HepG2 (cell line): Measurements from ENCODE around the gene POPDC2. TPM values are rescaled to one million over a fixed set of nuclear protein-coding genes. Genes with fewer than 3 reads are reported as not detected.

Source experiments
- ATAC-seq: fragments of 200-7000 bp; cut with Tn5 transposase; 3 replicates; pipeline ENCODE4 v1.9.1; 2020; ENCODE audit warnings: mild to moderate bottlenecking, moderate library complexity
- BruUV-seq: library from RNA; stranded (reverse); fragments of 400-500 nt; replicated peaks from 2 replicates; lab custom pipeline; 2021; lab: Mats Ljungman, UMichigan
- CTCF ChIA-PET: fragments of 300-600 bp; formaldehyde crosslinking; extraction: SDS; loops from one replicate; lab custom pipeline; 2021; ENCODE audit warnings: low total read pairs, inconsistent platforms, low intra/inter-chr PET ratio; lab: Yijun Ruan, JAX
- POLR2A ChIA-PET: fragments of 350-600 bp; sonication (Branson Sonifier 250); formaldehyde crosslinking; loops from one replicate; lab custom pipeline; 2020; ENCODE audit warnings: antibody characterized with exemption, inconsistent platforms; lab: Yijun Ruan, JAX
- DNase-seq: peaks from one replicate; pipeline ENCODE4 v3.0.0-alpha.2; 2015; ENCODE audit warnings: low spot score
- FAIRE-seq: peaks from 3 replicates; lab custom pipeline; 2011; peaks lifted over from hg19 to GRCh38; lab: Jason Lieb, UNC
- H2AFZ ChIP-seq: one replicate; pipeline ENCODE4 v1.6.1; 2011; ENCODE audit warnings: low read length, inconsistent platforms
- H3K27ac ChIP-seq: fragments of 300-600 bp; 3 replicates; pipeline ENCODE4 v1.8.0; 2011; ENCODE audit warnings: mixed run types, mild to moderate bottlenecking, mixed read lengths, low read length, inconsistent platforms; ENCODE audit not compliant: insufficient read depth; ENCODE audit errors: extremely low read length
- H3K27me3 ChIP-seq, 2 experiments: fragments of 200-600 bp in 1 of 2; 2 replicates in 1 of 2; 3 replicates in 1 of 2; pipeline versions ENCODE4 v1.6.0 to v1.8.0; 2011; ENCODE audit warnings: low read length in 2 of 2, mild to moderate bottlenecking in 2 of 2, moderate library complexity in 2 of 2, inconsistent platforms in 1 of 2; ENCODE audit not compliant: insufficient read depth in 2 of 2, control insufficient read depth in 1 of 2
- H3K36me3 ChIP-seq, 2 experiments: fragments of 200-600 bp in 1 of 2; replicated peaks in 1 of 2; 2 replicates in 1 of 2; 3 replicates in 1 of 2; pipeline versions ENCODE4 v1.5.1 to v1.8.0; 2011; ENCODE audit warnings: low read length in 2 of 2, inconsistent platforms in 1 of 2; ENCODE audit not compliant: insufficient read depth in 2 of 2, control insufficient read depth in 1 of 2
- H3K4me1 ChIP-seq: 2 replicates; pipeline ENCODE4 v1.5.1; 2012; ENCODE audit warnings: low read length, inconsistent platforms; ENCODE audit not compliant: insufficient read depth
- H3K4me2 ChIP-seq: 2 replicates; pipeline ENCODE4 v1.6.0; 2011; ENCODE audit warnings: low read depth, low read length, inconsistent platforms
- H3K4me3 ChIP-seq, 3 experiments: fragments of 200-600 bp in 1 of 3; sonication (generic), shearing (Covaris generic) in 1 of 3; replicated peaks in 1 of 3; 2 replicates each; pipeline ENCODE4 v1.5.1; 2011 to 2016; ENCODE audit warnings: low read length in 3 of 3, inconsistent platforms in 2 of 3, low read depth in 2 of 3, mild to moderate bottlenecking in 2 of 3, control low read depth in 1 of 3, mixed read lengths in 1 of 3; ENCODE audit not compliant: insufficient read depth in 1 of 3
- H3K79me2 ChIP-seq: one replicate; pipeline ENCODE4 v1.6.1; 2011; ENCODE audit warnings: low read length, inconsistent platforms; ENCODE audit not compliant: insufficient read depth
- H3K9ac ChIP-seq: 2 replicates; pipeline ENCODE4 v1.6.0; 2011; ENCODE audit warnings: mild to moderate bottlenecking, low read depth, low read length, inconsistent platforms; ENCODE audit not compliant: insufficient read depth
- H3K9me3 ChIP-seq: 2 replicates; pipeline ENCODE4 v1.5.1; 2012; ENCODE audit warnings: mild to moderate bottlenecking, low read length
- H4K20me1 ChIP-seq: 2 replicates; pipeline ENCODE4 v1.6.0; 2011; ENCODE audit warnings: inconsistent platforms, mild to moderate bottlenecking, low read length, moderate library complexity; ENCODE audit not compliant: insufficient read depth
- ARNT2 ChIP-seq: sonication (generic); formaldehyde crosslinking; IDR thresholded peaks from 2 replicates; pipeline ENCODE4 v1.8.0; 2022; ENCODE audit warnings: mild to moderate bottlenecking, low read depth, missing genetic modification reagents, moderate library complexity
- ATF7 ChIP-seq, 2 experiments: fragments of 450-650 bp in 1 of 2; sonication (generic) in 1 of 2; formaldehyde crosslinking in 1 of 2; IDR thresholded peaks; 2 replicates each; pipeline versions ENCODE4 v1.4.0 to v1.6.1; 2016 to 2020; ENCODE audit warnings: antibody characterized with exemption in 1 of 2, mild to moderate bottlenecking in 1 of 2, missing genetic modification reagents in 1 of 2
- KDM6A ChIP-seq: IDR thresholded peaks from 2 replicates; pipeline ENCODE4 v1.6.1; 2016; ENCODE audit warnings: low read depth
- RNF219 ChIP-seq: sonication (generic); formaldehyde crosslinking; IDR thresholded peaks from 2 replicates; pipeline ENCODE4 v1.5.0; 2020; ENCODE audit warnings: mild to moderate bottlenecking, missing genetic modification reagents
- ZFYVE20 ChIP-seq: sonication (generic); formaldehyde crosslinking; IDR thresholded peaks from 2 replicates; pipeline ENCODE4 v1.8.0; 2023; ENCODE audit warnings: low read depth, mild to moderate bottlenecking, moderate library complexity, missing genetic modification reagents, borderline replicate concordance
- ZNF121 ChIP-seq: sonication (generic); formaldehyde crosslinking; IDR thresholded peaks from 2 replicates; pipeline ENCODE4 v1.5.0; 2020; ENCODE audit warnings: mild to moderate bottlenecking, missing genetic modification reagents
- ZNF17 ChIP-seq: sonication (generic); formaldehyde crosslinking; IDR thresholded peaks from 2 replicates; pipeline ENCODE4 v1.5.0; 2020; ENCODE audit warnings: mild to moderate bottlenecking, missing genetic modification reagents
- WGBS: methylation state at CpG from one replicate; pipeline ENCODE4 v1.1.6; 2017; ENCODE audit warnings: low lambda C conversion rate; 5-methylcytosine and 5-hydroxymethylcytosine counted together
- in situ Hi-C: cut with HindIII; loops from 2 replicates; pipeline ENCODE4 v1.10.0; 2017; ENCODE audit warnings: low pct_unique_long_range_greater_than_20kb; ENCODE audit not compliant: extremely low pct_ligation_motif_present
- intact Hi-C: fragments of 100-400 bp; cut with micrococcal nuclease; formaldehyde crosslinking; loops from one replicate; pipeline ENCODE4 v1.10.0; 2022; ENCODE audit not compliant: unreplicated experiment
- polyA plus RNA-seq, 8 experiments: library from polyadenylated mRNA; depleted of rRNA in 3 of 8; stranded (reverse) in 7 of 8; unstranded in 1 of 8; fragments of >200 nt; fragmentation: Illumina TruSeq in 4 of 8; extraction: Trizol in 4 of 8; gene quantifications; 2 replicates each; pipeline versions ENCODE4 v1.2.1 to v1.2.3, GENCODE V29; 2011 to 2016; ENCODE audit warnings: low read depth in 4 of 8, missing spikeins in 1 of 8, mixed read lengths in 1 of 8; ENCODE audit not compliant: insufficient read depth in 1 of 8
- total RNA-seq, 5 experiments: library from RNA; depleted of rRNA; stranded (reverse); fragments of >200 nt; fragmentation: Illumina TruSeq; extraction: Trizol; gene quantifications; 2 replicates each; pipeline ENCODE4 v1.2.3, GENCODE V29; 2016; ENCODE audit warnings: low read depth in 1 of 5
- TF ChIP-seq, protein P1 (sequence below): sonication (generic); formaldehyde crosslinking; conservative IDR thresholded peaks from 2 replicates; pipeline ENCODE4 v1.5.0; 2020; ENCODE audit warnings: missing genetic modification reagents
- TF ChIP-seq, protein P2 (sequence below): sonication (generic); formaldehyde crosslinking; IDR thresholded peaks from 2 replicates; pipeline ENCODE4 v1.4.0; 2020; ENCODE audit warnings: missing genetic modification reagents
- TF ChIP-seq, protein P3 (sequence below): sonication (generic); formaldehyde crosslinking; IDR thresholded peaks from 2 replicates; pipeline ENCODE4 v1.4.0; 2020; ENCODE audit warnings: missing genetic modification reagents

The POPDC2 gene
- total and polyA plus RNA-seq, 2 of the 13 experiments (the other 11 are each of a cell fraction or from before 2014, with no cell fraction given) = 0.18 to 0.58 TPM

- H3K27me3 ChIP-seq = peaks cover 0 to 10% of the 10 kb centered on the region in 2 experiments; a peak in 2 of 5 replicates
- in situ Hi-C loops (no loop called here), intact Hi-C loops (no loop called here)
- no peak overlapping the region for H3K27ac ChIP-seq
- FAIRE-seq (no peak), DNase-seq (no peak), ATAC-seq (no peak)
- H3K4me1 ChIP-seq = no peaks in the 10 kb centered on the region
- ChIA-PET CTCF (no interaction called here), POLR2A (no interaction called here)
- WGBS = 61% methylated on average over 4 of the region's 4 CpGs
- H4K20me1 ChIP-seq = no peaks in the 10 kb centered on the region
- no peak overlapping the region for H3K4me2 ChIP-seq
- H3K9me3 ChIP-seq = no peaks in the 10 kb centered on the region
- no peaks in the 10 kb centered on the region for H3K79me2 ChIP-seq
- no peaks in the 10 kb centered on the region for H3K36me3 ChIP-seq
- no peak for TF ChIP-seq KDM6A (CRISPR knock-in tag)
- TF ChIP-seq ZNF17 (CRISPR knock-in tag) = no peak
- no peak for TF ChIP-seq ZFYVE20 (CRISPR knock-in tag)
- TF ChIP-seq, protein P1, sequence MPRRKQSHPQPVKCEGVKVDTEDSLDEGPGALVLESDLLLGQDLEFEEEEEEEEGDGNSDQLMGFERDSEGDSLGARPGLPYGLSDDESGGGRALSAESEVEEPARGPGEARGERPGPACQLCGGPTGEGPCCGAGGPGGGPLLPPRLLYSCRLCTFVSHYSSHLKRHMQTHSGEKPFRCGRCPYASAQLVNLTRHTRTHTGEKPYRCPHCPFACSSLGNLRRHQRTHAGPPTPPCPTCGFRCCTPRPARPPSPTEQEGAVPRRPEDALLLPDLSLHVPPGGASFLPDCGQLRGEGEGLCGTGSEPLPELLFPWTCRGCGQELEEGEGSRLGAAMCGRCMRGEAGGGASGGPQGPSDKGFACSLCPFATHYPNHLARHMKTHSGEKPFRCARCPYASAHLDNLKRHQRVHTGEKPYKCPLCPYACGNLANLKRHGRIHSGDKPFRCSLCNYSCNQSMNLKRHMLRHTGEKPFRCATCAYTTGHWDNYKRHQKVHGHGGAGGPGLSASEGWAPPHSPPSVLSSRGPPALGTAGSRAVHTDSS (CRISPR knock-in tag) = no peak
- no peak for TF ChIP-seq ZNF121
- TF ChIP-seq ARNT2 (CRISPR knock-in tag) = no peak
- TF ChIP-seq, protein P2, sequence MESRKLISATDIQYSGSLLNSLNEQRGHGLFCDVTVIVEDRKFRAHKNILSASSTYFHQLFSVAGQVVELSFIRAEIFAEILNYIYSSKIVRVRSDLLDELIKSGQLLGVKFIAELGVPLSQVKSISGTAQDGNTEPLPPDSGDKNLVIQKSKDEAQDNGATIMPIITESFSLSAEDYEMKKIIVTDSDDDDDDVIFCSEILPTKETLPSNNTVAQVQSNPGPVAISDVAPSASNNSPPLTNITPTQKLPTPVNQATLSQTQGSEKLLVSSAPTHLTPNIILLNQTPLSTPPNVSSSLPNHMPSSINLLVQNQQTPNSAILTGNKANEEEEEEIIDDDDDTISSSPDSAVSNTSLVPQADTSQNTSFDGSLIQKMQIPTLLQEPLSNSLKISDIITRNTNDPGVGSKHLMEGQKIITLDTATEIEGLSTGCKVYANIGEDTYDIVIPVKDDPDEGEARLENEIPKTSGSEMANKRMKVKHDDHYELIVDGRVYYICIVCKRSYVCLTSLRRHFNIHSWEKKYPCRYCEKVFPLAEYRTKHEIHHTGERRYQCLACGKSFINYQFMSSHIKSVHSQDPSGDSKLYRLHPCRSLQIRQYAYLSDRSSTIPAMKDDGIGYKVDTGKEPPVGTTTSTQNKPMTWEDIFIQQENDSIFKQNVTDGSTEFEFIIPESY (CRISPR knock-in tag) = no peak
- TF ChIP-seq RNF219 (CRISPR knock-in tag) = no peak
- no peak for TF ChIP-seq ATF7 (IDR thresholded peaks at IDR 0.05)
- no peak for TF ChIP-seq ATF7 (CRISPR knock-in tag; IDR thresholded peaks at IDR 0.05)
- TF ChIP-seq, protein P3, sequence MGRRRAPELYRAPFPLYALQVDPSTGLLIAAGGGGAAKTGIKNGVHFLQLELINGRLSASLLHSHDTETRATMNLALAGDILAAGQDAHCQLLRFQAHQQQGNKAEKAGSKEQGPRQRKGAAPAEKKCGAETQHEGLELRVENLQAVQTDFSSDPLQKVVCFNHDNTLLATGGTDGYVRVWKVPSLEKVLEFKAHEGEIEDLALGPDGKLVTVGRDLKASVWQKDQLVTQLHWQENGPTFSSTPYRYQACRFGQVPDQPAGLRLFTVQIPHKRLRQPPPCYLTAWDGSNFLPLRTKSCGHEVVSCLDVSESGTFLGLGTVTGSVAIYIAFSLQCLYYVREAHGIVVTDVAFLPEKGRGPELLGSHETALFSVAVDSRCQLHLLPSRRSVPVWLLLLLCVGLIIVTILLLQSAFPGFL (CRISPR knock-in tag) = no peak
- no peak overlapping the region for H2AFZ ChIP-seq
- no peak overlapping the region for H3K4me3 ChIP-seq
- no TSS peak for BruUV-seq
- H3K9ac ChIP-seq = no peak overlapping the region
Measured at GRCh38 chr3:119628390-119628789, 32.0 kb downstream of the POPDC2 start.
